Measurements from ENCODE around the gene TSHZ2. TPM values are rescaled to one million over a fixed set of nuclear protein-coding genes. Genes with fewer than 3 reads are reported as not detected.

Gene TSHZ2
- total and polyA plus RNA-seq, 2 experiments from 2014 or later, result 1.1 to 5.2 TPM

DNA sequence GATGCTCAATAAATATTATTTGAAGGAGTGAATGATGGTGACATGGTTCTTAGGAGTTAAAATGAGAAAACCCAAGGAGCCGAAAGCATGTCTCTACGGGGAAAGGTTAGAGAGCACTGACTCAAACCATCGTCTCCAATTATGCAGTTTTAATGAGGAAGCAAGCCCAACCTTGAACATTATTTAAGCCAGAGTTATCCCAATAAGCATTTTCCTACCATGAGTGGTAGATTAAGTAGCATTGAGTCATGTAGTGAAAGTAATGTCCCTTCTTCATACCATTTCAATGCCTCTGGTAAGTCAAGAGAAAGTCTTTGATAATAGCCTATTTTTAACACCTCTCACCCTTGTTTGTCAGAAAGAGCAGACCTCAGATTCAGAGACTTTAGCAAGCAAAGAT is 13.5 kb downstream of the TSHZ2 start:
- Histone ChIP-seq H3K4me3 (no peak overlapping the region), H3K27me3 (no peaks in the 10 kb centered on the region), H3K36me3 (replicated peaks; ENCODE audit: insufficient read depth, low read depth) (no peaks in the 10 kb centered on the region), H3K4me2 (no peak overlapping the region), H3K4me1 (ENCODE audit: insufficient read depth) (no peaks in the 10 kb centered on the region), H3K27ac (no peak overlapping the region), H2AFZ (no peak overlapping the region), H3K9me3 (ENCODE audit: low read depth) (no peaks in the 10 kb centered on the region), H3K79me2 (peaks cover 6% of the 10 kb centered on the region), H3K9me2 (replicated peaks; ENCODE audit: insufficient read depth) (no peaks in the 10 kb centered on the region), H4K20me1 (ENCODE audit: insufficient read depth, poor library complexity, severe bottlenecking) (no peaks in the 10 kb centered on the region)
- no peak for DNase-seq (ENCODE audit: low spot score)
- TF ChIP-seq EZH2phosphoT487 (IDR thresholded peaks at IDR 0.05; ENCODE audit: low read depth, severe bottlenecking, unreplicated experiment), result no peak
- TF ChIP-seq EZH2 (IDR thresholded peaks at IDR 0.05; ENCODE audit: borderline replicate concordance), result no peak
- TF ChIP-seq, protein P1, sequence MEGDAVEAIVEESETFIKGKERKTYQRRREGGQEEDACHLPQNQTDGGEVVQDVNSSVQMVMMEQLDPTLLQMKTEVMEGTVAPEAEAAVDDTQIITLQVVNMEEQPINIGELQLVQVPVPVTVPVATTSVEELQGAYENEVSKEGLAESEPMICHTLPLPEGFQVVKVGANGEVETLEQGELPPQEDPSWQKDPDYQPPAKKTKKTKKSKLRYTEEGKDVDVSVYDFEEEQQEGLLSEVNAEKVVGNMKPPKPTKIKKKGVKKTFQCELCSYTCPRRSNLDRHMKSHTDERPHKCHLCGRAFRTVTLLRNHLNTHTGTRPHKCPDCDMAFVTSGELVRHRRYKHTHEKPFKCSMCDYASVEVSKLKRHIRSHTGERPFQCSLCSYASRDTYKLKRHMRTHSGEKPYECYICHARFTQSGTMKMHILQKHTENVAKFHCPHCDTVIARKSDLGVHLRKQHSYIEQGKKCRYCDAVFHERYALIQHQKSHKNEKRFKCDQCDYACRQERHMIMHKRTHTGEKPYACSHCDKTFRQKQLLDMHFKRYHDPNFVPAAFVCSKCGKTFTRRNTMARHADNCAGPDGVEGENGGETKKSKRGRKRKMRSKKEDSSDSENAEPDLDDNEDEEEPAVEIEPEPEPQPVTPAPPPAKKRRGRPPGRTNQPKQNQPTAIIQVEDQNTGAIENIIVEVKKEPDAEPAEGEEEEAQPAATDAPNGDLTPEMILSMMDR (IDR thresholded peaks at IDR 0.05; ENCODE audit: poor library complexity), result no peak
- WGBS (ENCODE audit: low lambda C conversion rate, missing lambda C conversion rate), result 89% methylated on average over 3 of the region's 3 CpGs

DNA sequence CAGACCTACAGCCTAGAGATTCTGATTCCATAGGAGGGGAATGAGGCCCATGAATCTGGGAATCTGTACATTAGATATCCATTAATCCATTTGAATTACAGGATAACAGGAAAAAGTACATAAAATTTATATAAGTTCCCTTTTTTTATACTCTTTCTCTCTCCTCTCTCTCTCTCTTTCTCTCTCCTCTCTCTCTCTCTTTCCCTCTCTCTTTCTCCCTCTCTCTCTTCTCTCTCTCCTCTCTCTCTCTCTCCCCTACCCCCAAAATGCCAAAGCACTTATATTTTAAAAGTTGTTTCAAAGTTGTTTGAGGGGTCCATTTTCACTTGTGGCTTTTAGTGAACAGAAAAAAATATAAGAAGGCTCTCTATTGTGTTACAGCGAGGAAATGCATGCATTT is 15.1 kb downstream of the TSHZ2 start:
- Histone ChIP-seq H3K27ac (no peak overlapping the region), H3K9me2 (replicated peaks; ENCODE audit: insufficient read depth) (no peaks in the 10 kb centered on the region), H3K4me2 (no peak overlapping the region), H3K27me3 (no peaks in the 10 kb centered on the region), H2AFZ (no peak overlapping the region), H3K79me2 (peaks cover 3% of the 10 kb centered on the region), H4K20me1 (ENCODE audit: insufficient read depth, poor library complexity, severe bottlenecking) (no peaks in the 10 kb centered on the region), H3K9me3 (ENCODE audit: low read depth) (no peaks in the 10 kb centered on the region), H3K4me1 (ENCODE audit: insufficient read depth) (peaks cover 5% of the 10 kb centered on the region), H3K4me3 (no peak overlapping the region), H3K36me3 (replicated peaks; ENCODE audit: insufficient read depth, low read depth) (no peaks in the 10 kb centered on the region)
- no peak for DNase-seq (ENCODE audit: low spot score)
- no peak for TF ChIP-seq EZH2 (IDR thresholded peaks at IDR 0.05; ENCODE audit: borderline replicate concordance)
- TF ChIP-seq EZH2phosphoT487 (IDR thresholded peaks at IDR 0.05; ENCODE audit: low read depth, severe bottlenecking, unreplicated experiment), result no peak
- TF ChIP-seq, protein P1 (IDR thresholded peaks at IDR 0.05; ENCODE audit: poor library complexity), result no peak
- WGBS (ENCODE audit: low lambda C conversion rate, missing lambda C conversion rate), result 92% methylated on average over 1 of the region's 1 CpG

DNA sequence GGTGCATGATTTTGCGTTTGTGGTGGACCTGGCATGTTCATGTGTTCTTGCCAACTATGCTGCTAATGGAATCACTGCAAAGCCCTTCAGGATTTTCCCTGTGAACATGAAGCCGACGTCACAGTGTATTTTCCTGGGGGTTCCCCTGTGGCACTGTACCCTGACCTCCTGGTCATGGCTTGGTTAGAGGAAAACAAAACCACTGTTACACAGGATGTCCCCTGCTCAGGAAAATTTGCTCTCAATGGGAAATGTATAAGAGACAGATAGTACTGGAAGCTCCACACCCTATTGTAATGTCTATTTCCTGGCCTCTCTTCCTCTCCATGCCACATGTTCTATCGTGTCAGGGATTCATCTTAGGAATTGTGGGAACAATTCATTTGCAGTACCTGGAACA is 19.7 kb downstream of the TSHZ2 start:
- DNase-seq (ENCODE audit: low spot score), result no peak
- H3K27me3 ChIP-seq, result no peaks in the 10 kb centered on the region
- H3K79me2 ChIP-seq, result peaks cover 3% of the 10 kb centered on the region
- H4K20me1 ChIP-seq (ENCODE audit: insufficient read depth, poor library complexity, severe bottlenecking), result no peaks in the 10 kb centered on the region
- TF ChIP-seq, protein P1 (IDR thresholded peaks at IDR 0.05; ENCODE audit: poor library complexity), result no peak
- TF ChIP-seq EZH2 (IDR thresholded peaks at IDR 0.05; ENCODE audit: borderline replicate concordance), result no peak
- TF ChIP-seq EZH2phosphoT487 (IDR thresholded peaks at IDR 0.05; ENCODE audit: low read depth, severe bottlenecking, unreplicated experiment), result no peak
- H3K36me3 ChIP-seq (replicated peaks; ENCODE audit: insufficient read depth, low read depth), result no peaks in the 10 kb centered on the region
- no peak overlapping the region for H2AFZ ChIP-seq
- H3K27ac ChIP-seq, result peak overlapping the region; percentile 5
- WGBS (ENCODE audit: low lambda C conversion rate, missing lambda C conversion rate), result 76% methylated on average over 4 of the region's 4 CpGs
- H3K9me2 ChIP-seq (replicated peaks; ENCODE audit: insufficient read depth), result no peaks in the 10 kb centered on the region
- H3K9me3 ChIP-seq (ENCODE audit: low read depth), result no peaks in the 10 kb centered on the region
- H3K4me3 ChIP-seq, result no peak overlapping the region
- peak overlapping the region; percentile 8 for H3K4me2 ChIP-seq
- peaks cover 9% of the 10 kb centered on the region for H3K4me1 ChIP-seq (ENCODE audit: insufficient read depth)

DNA sequence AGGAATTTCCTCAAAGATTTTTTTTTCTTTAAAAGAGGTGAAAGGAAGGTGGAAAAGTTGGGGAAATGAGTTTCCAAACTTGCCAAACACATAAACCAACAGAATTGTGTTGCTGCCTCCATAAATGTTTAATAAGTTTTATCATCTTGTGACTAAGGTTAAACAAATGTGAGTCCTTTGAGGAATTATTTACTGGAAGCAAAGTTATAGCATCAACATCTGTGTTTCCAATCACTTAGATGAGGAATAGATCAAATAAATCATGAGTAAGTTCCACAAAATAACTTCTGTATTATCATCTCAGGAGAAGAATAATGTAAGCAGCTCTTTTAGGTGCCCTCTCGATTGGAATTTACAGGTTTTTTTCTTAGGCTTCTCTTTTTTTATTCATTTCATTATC is 20.5 kb downstream of the TSHZ2 start:
- peaks cover 9% of the 10 kb centered on the region for H3K4me1 ChIP-seq (ENCODE audit: insufficient read depth)
- H2AFZ ChIP-seq, result no peak overlapping the region
- no peak for TF ChIP-seq EZH2 (IDR thresholded peaks at IDR 0.05; ENCODE audit: borderline replicate concordance)
- TF ChIP-seq, protein P1 (IDR thresholded peaks at IDR 0.05; ENCODE audit: poor library complexity), result no peak
- TF ChIP-seq EZH2phosphoT487 (IDR thresholded peaks at IDR 0.05; ENCODE audit: low read depth, severe bottlenecking, unreplicated experiment), result no peak
- peaks cover 3% of the 10 kb centered on the region for H3K79me2 ChIP-seq
- DNase-seq (ENCODE audit: low spot score), result no peak
- H3K36me3 ChIP-seq (replicated peaks; ENCODE audit: insufficient read depth, low read depth), result no peaks in the 10 kb centered on the region
- peak overlapping the region; percentile 8 for H3K4me2 ChIP-seq
- H4K20me1 ChIP-seq (ENCODE audit: insufficient read depth, poor library complexity, severe bottlenecking), result no peaks in the 10 kb centered on the region
- peak overlapping the region; percentile 5 for H3K27ac ChIP-seq
- H3K4me3 ChIP-seq, result no peak overlapping the region
- H3K9me3 ChIP-seq (ENCODE audit: low read depth), result no peaks in the 10 kb centered on the region
- H3K27me3 ChIP-seq, result no peaks in the 10 kb centered on the region
- WGBS (ENCODE audit: low lambda C conversion rate, missing lambda C conversion rate), result 60% methylated on average over 1 of the region's 1 CpG
- H3K9me2 ChIP-seq (replicated peaks; ENCODE audit: insufficient read depth), result no peaks in the 10 kb centered on the region
